K562 (cell line): Measurements from ENCODE around the gene HMOX2. TPM values are rescaled to one million over a fixed set of nuclear protein-coding genes. Genes with fewer than 3 reads are reported as not detected.

Experiments
- DLX4 ChIP-seq: fragments of 250-450 bp; sonication (Bioruptor Pico); IDR thresholded peaks from 2 replicates; pipeline ENCODE4 v1.6.1; 2021; ENCODE audit warnings: mild to moderate bottlenecking
- FOS ChIP-seq: IDR thresholded peaks from 3 replicates; pipeline ENCODE4 v1.6.1; 2011; ENCODE audit not compliant: insufficient read length; ENCODE audit errors: extremely low read depth
- GTF2A2 ChIP-seq: IDR thresholded peaks from 2 replicates; pipeline ENCODE4 v1.6.1; 2016; ENCODE audit warnings: mild to moderate bottlenecking, missing genetic modification characterization, missing compliant biosample characterization
- GTF2F1 ChIP-seq: IDR thresholded peaks from 2 replicates; pipeline ENCODE4 v1.6.1; 2011; ENCODE audit warnings: low read depth, low read length, improper control_type of control experiment
- NFATC3 ChIP-seq: fragments of 450-650 bp; IDR thresholded peaks from 2 replicates; pipeline ENCODE4 v1.6.1; 2017; ENCODE audit warnings: mild to moderate bottlenecking
- POLR2A ChIP-seq: fragments of 450-650 bp; conservative IDR thresholded peaks from 2 replicates; pipeline ENCODE4 v1.6.1; 2016
- RAD51 ChIP-seq: fragments of 450-650 bp; IDR thresholded peaks from 2 replicates; pipeline ENCODE4 v1.7.1; 2016; ENCODE audit warnings: low read depth, mild to moderate bottlenecking, borderline replicate concordance
- SAP30 ChIP-seq: fragments of 200-600 bp; sonication (generic); IDR thresholded peaks from 2 replicates; pipeline ENCODE4 v1.6.1; 2012; ENCODE audit warnings: borderline replicate concordance, low read depth, mild to moderate bottlenecking, moderate library complexity, low read length, control low read depth, inconsistent platforms; ENCODE audit not compliant: insufficient read depth, poor library complexity, severe bottlenecking
- ZBTB11 ChIP-seq, 3 experiments: fragments of 200-800 bp in 1 of 3; fragments of 250-450 bp in 1 of 3; fragments of 450-650 bp in 1 of 3; sonication (Bioruptor Pico) in 1 of 3; sonication (Bioruptor generic) in 1 of 3; formaldehyde crosslinking in 1 of 3; IDR thresholded peaks; 2 replicates each; pipeline versions ENCODE4 v1.6.1 to v1.8.0; 2016 to 2022; ENCODE audit warnings: mild to moderate bottlenecking in 2 of 3, missing genetic modification characterization in 2 of 3, missing compliant biosample characterization in 1 of 3, moderate library complexity in 1 of 3
- ZBTB40 ChIP-seq, 2 experiments: fragments of 450-650 bp in 1 of 2; sonication (generic) in 1 of 2; formaldehyde crosslinking in 1 of 2; IDR thresholded peaks; 2 replicates each; pipeline versions ENCODE4 v1.7.1 to v1.9.0; 2016 to 2022; ENCODE audit warnings: inconsistent platforms in 1 of 2, mild to moderate bottlenecking in 1 of 2, missing genetic modification reagents in 1 of 2
- polyA plus RNA-seq, 8 experiments: library from polyadenylated mRNA; depleted of rRNA in 4 of 8; stranded (reverse) in 5 of 8; unstranded in 3 of 8; fragments of >200 nt; fragmentation: Nextera tagmentation in 2 of 8; fragmentation: Illumina TruSeq in 1 of 8; extraction: Ambion mirVana in 2 of 8; extraction: Trizol in 1 of 8; gene quantifications; 2 replicates each; pipeline versions ENCODE4 v1.2.1 to v1.2.3, GENCODE V29; 2011 to 2014; ENCODE audit warnings: inconsistent platforms in 1 of 8, missing spikeins in 1 of 8
- total RNA-seq, 7 experiments: library from RNA; depleted of rRNA in 6 of 7; stranded (reverse); fragments of >200 nt in 6 of 7; fragmentation: Illumina TruSeq in 2 of 7; extraction: Trizol in 2 of 7; gene quantifications; 2 replicates each; pipeline versions ENCODE4 v1.2.1 to v1.2.3, GENCODE V29; 2011 to 2021; ENCODE audit warnings: low replicate concordance in 1 of 7
- TF ChIP-seq, protein P1 (sequence below): sonication (generic); formaldehyde crosslinking; IDR thresholded peaks from 2 replicates; pipeline ENCODE4 v1.8.0; 2023; ENCODE audit warnings: mild to moderate bottlenecking, missing genetic modification reagents

The HMOX2 gene
- total and polyA plus RNA-seq, 9 of the 15 experiments (the other 6 are each of a cell fraction or from before 2014, with no cell fraction given) = 26.8 to 87.4 (median 57.4) TPM

GRCh38 chr16:4475880-4476788, at the start of gene HMOX2 (continued):
- TF ChIP-seq GTF2F1 = no peak
- no peak for TF ChIP-seq ZBTB40 (IDR thresholded peaks at IDR 0.05)
- no peak for TF ChIP-seq ZBTB40 (CRISPR knock-in tag; IDR thresholded peaks at IDR 0.05)
- TF ChIP-seq DLX4 = no peak
- no peak for TF ChIP-seq NFATC3
- peak; percentile 87 for TF ChIP-seq POLR2A
- no peak for TF ChIP-seq FOS
- TF ChIP-seq ZBTB11 (CRISPR knock-in tag; IDR thresholded peaks at IDR 0.05) = no peak; a peak in 1 of 6 replicates
- TF ChIP-seq GTF2A2 (tag) = no peak
- TF ChIP-seq, protein P1, sequence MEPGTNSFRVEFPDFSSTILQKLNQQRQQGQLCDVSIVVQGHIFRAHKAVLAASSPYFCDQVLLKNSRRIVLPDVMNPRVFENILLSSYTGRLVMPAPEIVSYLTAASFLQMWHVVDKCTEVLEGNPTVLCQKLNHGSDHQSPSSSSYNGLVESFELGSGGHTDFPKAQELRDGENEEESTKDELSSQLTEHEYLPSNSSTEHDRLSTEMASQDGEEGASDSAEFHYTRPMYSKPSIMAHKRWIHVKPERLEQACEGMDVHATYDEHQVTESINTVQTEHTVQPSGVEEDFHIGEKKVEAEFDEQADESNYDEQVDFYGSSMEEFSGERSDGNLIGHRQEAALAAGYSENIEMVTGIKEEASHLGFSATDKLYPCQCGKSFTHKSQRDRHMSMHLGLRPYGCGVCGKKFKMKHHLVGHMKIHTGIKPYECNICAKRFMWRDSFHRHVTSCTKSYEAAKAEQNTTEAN (CRISPR knock-in tag) = no peak
- no peak for TF ChIP-seq RAD51
- peak; percentile 49 for TF ChIP-seq SAP30
